Measurements from ENCODE around the gene ELMOD3.
A peak's percentile ranks its signal among the peaks of the same experiment; 100 is the strongest.
"Not testable (repeated sequence)": the region's sequence is repeated elsewhere in the genome, so short reads cannot be mapped to it uniquely, and the experiment has no call there.

Gene ELMOD3

DNA sequence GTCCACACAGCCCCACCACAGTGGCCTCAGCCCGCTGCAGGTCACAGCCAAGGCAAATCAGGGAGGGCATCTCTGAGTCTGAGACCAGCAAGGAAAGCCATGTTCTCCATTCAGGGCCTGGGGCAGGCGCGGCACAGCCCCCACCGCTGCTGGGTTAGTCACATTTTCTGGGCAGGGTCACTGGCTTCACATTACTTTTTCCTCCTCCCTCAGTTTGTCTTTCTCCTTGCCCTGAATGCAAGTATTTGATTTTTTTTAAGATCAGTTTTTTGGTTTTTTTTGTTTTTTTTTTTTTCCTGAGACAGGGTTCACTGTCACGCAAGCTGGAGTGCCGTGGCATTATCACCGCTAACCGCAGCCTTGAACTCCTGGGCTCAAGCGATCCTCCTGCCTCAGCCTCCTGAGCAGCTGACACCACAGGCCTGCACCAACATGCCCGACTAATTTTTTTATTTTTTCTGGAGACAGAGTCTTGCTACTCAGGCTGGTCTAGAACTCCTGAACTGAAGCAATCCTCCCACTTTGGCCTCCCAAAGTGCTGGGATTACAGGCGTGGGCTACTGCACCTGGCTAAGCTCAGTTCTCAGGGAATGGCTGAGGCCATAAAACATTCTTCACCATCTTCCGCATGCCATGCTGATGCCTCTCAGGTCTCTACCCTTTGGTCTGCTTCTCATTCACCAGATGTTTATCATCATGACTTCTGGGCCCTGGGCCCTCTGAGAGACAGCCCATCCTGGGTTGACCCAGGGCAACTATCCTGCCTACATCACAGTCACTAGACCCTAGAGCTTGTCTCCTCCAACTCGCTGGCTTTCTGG, 56.2 kb downstream of the ELMOD3 start:
- peaks cover 0 to 3% of the 10 kb centered on the region in 2 experiments for H3K36me3 ChIP-seq (ENCODE audit: control insufficient read depth in 1 of 2, insufficient read depth in 2 of 2, low read depth in 1 of 2, low read length in 2 of 2)
- H2BK12ac ChIP-seq (ENCODE audit: low read length in 2 of 2) = peak overlapping the region in 1 of 2 experiments; percentile 55
- H3K9me3 ChIP-seq (ENCODE audit: control insufficient read depth, low read length) = no peaks in the 10 kb centered on the region
- 95% methylated on average over 12 of the region's 13 CpGs for WGBS
- no peak for DNase-seq
- H3K79me1 ChIP-seq (replicated peaks; ENCODE audit: low read length, poor library complexity, severe bottlenecking) = peaks cover 16% of the 10 kb centered on the region
- H3K4me3 ChIP-seq (ENCODE audit: insufficient read depth in 1 of 2, low read depth in 1 of 2, low read length in 2 of 2) = peak overlapping the region in 1 of 2 experiments; percentile 56
- H2BK120ac ChIP-seq (ENCODE audit: low read depth, low read length) = no peak overlapping the region
- peaks cover 30% of the 10 kb centered on the region for H3K4me1 ChIP-seq (ENCODE audit: control insufficient read depth, insufficient read depth, low read depth, low read length)
- no peaks in the 10 kb centered on the region for H3K27me3 ChIP-seq (ENCODE audit: control insufficient read depth in 1 of 2, insufficient read depth in 1 of 2, low read length in 2 of 2)
- no peak overlapping the region for H4K8ac ChIP-seq (ENCODE audit: low read length)
- no peak overlapping the region for H3K27ac ChIP-seq (ENCODE audit: low read length, poor library complexity, severe bottlenecking)
- H4K91ac ChIP-seq (ENCODE audit: low read length) = peak overlapping the region; percentile 9
- H3K4me2 ChIP-seq (ENCODE audit: low read length, poor library complexity, severe bottlenecking) = no peak overlapping the region
- H3K18ac ChIP-seq (ENCODE audit: low read depth in 1 of 2, low read length in 2 of 2) = peak overlapping the region in 1 of 2 experiments; percentile 75
- H3K23ac ChIP-seq (ENCODE audit: low read length in 2 of 2) = no peak overlapping the region
- H3K14ac ChIP-seq (ENCODE audit: low read length in 2 of 2) = peak overlapping the region in 1 of 2 experiments; percentile 78
- H2BK5ac ChIP-seq (ENCODE audit: low read depth, low read length, poor library complexity, severe bottlenecking) = no peak overlapping the region
- no peak overlapping the region for H2BK15ac ChIP-seq (ENCODE audit: low read depth, poor library complexity, severe bottlenecking)
- peak overlapping the region; percentile 49 for H3K9ac ChIP-seq (ENCODE audit: low read length)
- H3K4ac ChIP-seq (ENCODE audit: low read depth in 1 of 2, low read length in 2 of 2) = peak overlapping the region in 1 of 2 experiments; percentile 57
- H2AK5ac ChIP-seq (ENCODE audit: low read length, severe bottlenecking) = no peak overlapping the region
- H2AFZ ChIP-seq (ENCODE audit: low read depth, low read length) = no peak overlapping the region

- no peak overlapping the region for H4K91ac ChIP-seq (ENCODE audit: low read length)
- no peak overlapping the region for H3K18ac ChIP-seq (ENCODE audit: low read depth in 1 of 2, low read length in 2 of 2)
- no peaks in the 10 kb centered on the region for H3K9me3 ChIP-seq (ENCODE audit: control insufficient read depth, low read length)
- no peaks in the 10 kb centered on the region for H3K27me3 ChIP-seq (ENCODE audit: control insufficient read depth in 1 of 2, insufficient read depth in 1 of 2, low read length in 2 of 2)
- no peak overlapping the region for H3K23ac ChIP-seq (ENCODE audit: low read length in 2 of 2)
- no peak overlapping the region for H3K14ac ChIP-seq (ENCODE audit: low read length in 2 of 2)
- no peak overlapping the region for H2AFZ ChIP-seq (ENCODE audit: low read depth, low read length)
- DNase-seq = no peak
- H3K9ac ChIP-seq (ENCODE audit: low read length) = peak overlapping the region; percentile 49
- peaks cover 0 to 3% of the 10 kb centered on the region in 2 experiments for H3K36me3 ChIP-seq (ENCODE audit: control insufficient read depth in 1 of 2, insufficient read depth in 2 of 2, low read depth in 1 of 2, low read length in 2 of 2)
- H4K8ac ChIP-seq (ENCODE audit: low read length) = no peak overlapping the region
- WGBS = 99% methylated on average over 5 of the region's 5 CpGs
- H2BK12ac ChIP-seq (ENCODE audit: low read length in 2 of 2) = no peak overlapping the region
- no peak overlapping the region for H3K4ac ChIP-seq (ENCODE audit: low read depth in 1 of 2, low read length in 2 of 2)
- no peak overlapping the region for H2BK15ac ChIP-seq (ENCODE audit: low read depth, poor library complexity, severe bottlenecking)
- H3K79me1 ChIP-seq (replicated peaks; ENCODE audit: low read length, poor library complexity, severe bottlenecking) = peaks cover 16% of the 10 kb centered on the region
- no peak overlapping the region for H2BK120ac ChIP-seq (ENCODE audit: low read depth, low read length)
- peaks cover 29% of the 10 kb centered on the region for H3K4me1 ChIP-seq (ENCODE audit: control insufficient read depth, insufficient read depth, low read depth, low read length)
- no peak overlapping the region for H3K4me2 ChIP-seq (ENCODE audit: low read length, poor library complexity, severe bottlenecking)
- no peak overlapping the region for H2BK5ac ChIP-seq (ENCODE audit: low read depth, low read length, poor library complexity, severe bottlenecking)
- no peak overlapping the region for H2AK5ac ChIP-seq (ENCODE audit: low read length, severe bottlenecking)
- H3K27ac ChIP-seq (ENCODE audit: low read length, poor library complexity, severe bottlenecking) = no peak overlapping the region
- H3K4me3 ChIP-seq (ENCODE audit: insufficient read depth in 1 of 2, low read depth in 1 of 2, low read length in 2 of 2) = peak overlapping the region in 1 of 2 experiments; percentile 10
Measured at GRCh38 chr2:85411405-85411748, 56.8 kb downstream of the ELMOD3 start.

DNA sequence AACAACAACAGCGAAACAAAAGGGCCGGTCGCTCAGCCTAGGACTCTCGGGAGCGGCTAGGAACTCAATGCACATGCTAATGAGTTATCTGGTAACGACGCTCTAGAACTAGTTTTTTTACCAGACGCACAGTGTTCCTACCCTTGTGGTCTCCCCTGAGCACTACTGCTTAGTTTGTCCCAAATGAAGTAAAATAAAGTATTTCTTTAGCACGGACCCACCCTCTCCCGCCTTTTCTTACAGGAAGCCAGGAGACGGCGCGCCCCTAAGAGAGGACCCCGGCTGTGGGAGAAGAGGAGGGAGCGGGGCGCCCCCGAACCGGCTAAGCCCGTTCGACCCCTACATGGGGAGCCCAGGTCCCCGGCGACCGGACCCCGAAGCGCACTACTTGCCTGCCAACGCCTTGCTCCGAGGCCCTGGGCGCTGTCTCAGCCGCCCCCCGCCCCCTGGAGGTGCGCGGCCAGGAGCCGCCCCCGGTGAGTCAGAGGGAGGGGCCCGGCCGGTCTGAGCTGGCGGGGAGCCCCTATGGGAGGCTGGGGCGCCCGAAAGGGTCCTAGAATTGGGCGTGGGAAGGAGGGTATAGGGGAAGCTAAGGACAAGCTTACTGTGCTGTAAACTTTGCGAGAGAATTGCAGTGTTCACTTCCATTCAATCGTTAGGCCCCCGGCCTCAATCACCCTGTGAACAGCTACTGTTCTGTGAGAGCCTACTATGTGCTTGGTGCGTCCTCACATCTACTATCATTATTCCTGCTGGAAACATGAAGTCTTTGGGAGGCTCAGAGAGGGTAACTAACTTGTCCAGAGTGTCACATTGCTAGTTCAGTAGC, 59.2 kb downstream of the ELMOD3 start:
- Histone ChIP-seq H3K4me2 (ENCODE audit: low read length, poor library complexity, severe bottlenecking) (peak overlapping the region; percentile 75), H2AFZ (ENCODE audit: low read depth, low read length) (peak overlapping the region; percentile 62), H2BK5ac (ENCODE audit: low read depth, low read length, poor library complexity, severe bottlenecking) (no peak overlapping the region), H4K91ac (ENCODE audit: low read length) (peak overlapping the region; percentile 34), H3K9me3 (ENCODE audit: control insufficient read depth, low read length) (no peaks in the 10 kb centered on the region), H4K8ac (ENCODE audit: low read length) (peak overlapping the region; percentile 86), H3K9ac (ENCODE audit: low read length) (peak overlapping the region; percentile 91), H3K79me1 (replicated peaks; ENCODE audit: low read length, poor library complexity, severe bottlenecking) (peaks cover 13% of the 10 kb centered on the region), H3K4ac (ENCODE audit: low read depth in 1 of 2, low read length in 2 of 2) (peak overlapping the region; percentile 20 to 68), H3K4me1 (ENCODE audit: control insufficient read depth, insufficient read depth, low read depth, low read length) (peaks cover 34% of the 10 kb centered on the region), H2AK5ac (ENCODE audit: low read length, severe bottlenecking) (no peak overlapping the region), H3K4me3 (ENCODE audit: insufficient read depth in 1 of 2, low read depth in 1 of 2, low read length in 2 of 2) (peak overlapping the region; percentile 60 to 88), H3K27ac (ENCODE audit: low read length, poor library complexity, severe bottlenecking) (no peak overlapping the region), H3K23ac (ENCODE audit: low read length in 2 of 2) (no peak overlapping the region), H2BK120ac (ENCODE audit: low read depth, low read length) (peak overlapping the region; percentile 34), H2BK15ac (ENCODE audit: low read depth, poor library complexity, severe bottlenecking) (peak overlapping the region; percentile 97), H3K14ac (ENCODE audit: low read length in 2 of 2) (no peak overlapping the region), H2BK12ac (ENCODE audit: low read length in 2 of 2) (peak overlapping the region in 1 of 2 experiments; percentile 21), H3K27me3 (ENCODE audit: control insufficient read depth in 1 of 2, insufficient read depth in 1 of 2, low read length in 2 of 2) (no peaks in the 10 kb centered on the region), H3K18ac (ENCODE audit: low read depth in 1 of 2, low read length in 2 of 2) (peak overlapping the region; percentile 69 to 72), H3K36me3 (ENCODE audit: control insufficient read depth in 1 of 2, insufficient read depth in 2 of 2, low read depth in 1 of 2, low read length in 2 of 2) (peaks cover 0 to 3% of the 10 kb centered on the region in 2 experiments)
- WGBS = 3% methylated on average over 36 of the region's 44 CpGs
- peak; percentile 63 for DNase-seq

GRCh38 chr2:85414421-85414759, 59.8 kb downstream of the ELMOD3 start:
- DNase-seq; H2AFZ ChIP-seq (ENCODE audit: low read depth, low read length); H3K4me2 ChIP-seq (ENCODE audit: low read length, poor library complexity, severe bottlenecking); H2AK5ac ChIP-seq (ENCODE audit: low read length, severe bottlenecking); H3K4ac ChIP-seq (ENCODE audit: low read depth in 1 of 2, low read length in 2 of 2); H3K9me3 ChIP-seq (ENCODE audit: control insufficient read depth, low read length); H3K36me3 ChIP-seq (ENCODE audit: control insufficient read depth in 1 of 2, insufficient read depth in 2 of 2, low read depth in 1 of 2, low read length in 2 of 2); H4K91ac ChIP-seq (ENCODE audit: low read length); H3K27ac ChIP-seq (ENCODE audit: low read length, poor library complexity, severe bottlenecking); H3K27me3 ChIP-seq (ENCODE audit: control insufficient read depth in 1 of 2, insufficient read depth in 1 of 2, low read length in 2 of 2); H3K18ac ChIP-seq (ENCODE audit: low read depth in 1 of 2, low read length in 2 of 2); H2BK120ac ChIP-seq (ENCODE audit: low read depth, low read length); H2BK5ac ChIP-seq (ENCODE audit: low read depth, low read length, poor library complexity, severe bottlenecking); H4K8ac ChIP-seq (ENCODE audit: low read length); H3K14ac ChIP-seq (ENCODE audit: low read length in 2 of 2); H2BK12ac ChIP-seq (ENCODE audit: low read length in 2 of 2): not testable (repeated sequence)
- peaks cover 36% of the 10 kb centered on the region for H3K4me1 ChIP-seq (ENCODE audit: control insufficient read depth, insufficient read depth, low read depth, low read length)
- peaks cover 12% of the 10 kb centered on the region for H3K79me1 ChIP-seq (replicated peaks; ENCODE audit: low read length, poor library complexity, severe bottlenecking)
- H3K9ac ChIP-seq (ENCODE audit: low read length) = peak overlapping the region; percentile 91
- H3K4me3 ChIP-seq (ENCODE audit: insufficient read depth in 1 of 2, low read depth in 1 of 2, low read length in 2 of 2) = peak overlapping the region in 1 of 2 experiments; percentile 88
- 95% methylated on average over 5 of the region's 5 CpGs for WGBS
- peak overlapping the region in 1 of 2 experiments; percentile 43 for H3K23ac ChIP-seq (ENCODE audit: low read length in 2 of 2)
- H2BK15ac ChIP-seq (ENCODE audit: low read depth, poor library complexity, severe bottlenecking) = peak overlapping the region; percentile 9
